Endothelial cell of umbilical vein (primary cell): ENCODE measurements around the gene ISOC1.

Experiments
- EZH2 ChIP-seq: IDR thresholded peaks from 2 replicates; pipeline ENCODE4 v1.6.1; 2012; ENCODE audit warnings: borderline replicate concordance, low read depth, mild to moderate bottlenecking, moderate library complexity, low read length, inconsistent platforms; ENCODE audit not compliant: severe bottlenecking
- FOS ChIP-seq: IDR thresholded peaks from 2 replicates; pipeline ENCODE4 v1.6.1; 2011; ENCODE audit warnings: mild to moderate bottlenecking, low read length, moderate library complexity, borderline replicate concordance; ENCODE audit not compliant: insufficient read depth
- GATA2 ChIP-seq: IDR thresholded peaks from 2 replicates; pipeline ENCODE4 v1.7.0; 2011; ENCODE audit warnings: low read depth, mild to moderate bottlenecking, moderate library complexity, mixed read lengths, low read length; ENCODE audit not compliant: insufficient read length, insufficient read depth
- MYC ChIP-seq: IDR thresholded peaks from one replicate; pipeline ENCODE4 v1.6.1; 2011; ENCODE audit warnings: mild to moderate bottlenecking, low read depth, low read length
- POLR2A ChIP-seq: IDR thresholded peaks from 2 replicates; pipeline ENCODE4 v1.6.1; 2012; ENCODE audit warnings: low read depth, mild to moderate bottlenecking, control low read depth, low read length
- POLR2AphosphoS5 ChIP-seq: IDR thresholded peaks from 2 replicates; pipeline ENCODE4 v1.6.1; 2012; ENCODE audit warnings: low read depth, mild to moderate bottlenecking, control low read depth, low read length, moderate library complexity; ENCODE audit not compliant: insufficient read depth
- TF ChIP-seq, protein P1 (sequence below), 2 donors: IDR thresholded peaks; 1 replicate in 1 of 2; 2 replicates in 1 of 2; pipeline ENCODE4 v1.5.1; 2011; ENCODE audit warnings: low read length in 2 of 2, mild to moderate bottlenecking in 2 of 2, moderate library complexity in 2 of 2, control low read depth in 1 of 2, inconsistent platforms in 1 of 2, low read depth in 1 of 2; ENCODE audit not compliant: insufficient read depth in 1 of 2; ENCODE audit errors: extremely low read depth in 1 of 2
- TF ChIP-seq, protein P2 (sequence below): IDR thresholded peaks from 2 replicates; pipeline ENCODE4 v1.6.1; 2011; ENCODE audit not compliant: insufficient read depth, insufficient read length

DNA sequence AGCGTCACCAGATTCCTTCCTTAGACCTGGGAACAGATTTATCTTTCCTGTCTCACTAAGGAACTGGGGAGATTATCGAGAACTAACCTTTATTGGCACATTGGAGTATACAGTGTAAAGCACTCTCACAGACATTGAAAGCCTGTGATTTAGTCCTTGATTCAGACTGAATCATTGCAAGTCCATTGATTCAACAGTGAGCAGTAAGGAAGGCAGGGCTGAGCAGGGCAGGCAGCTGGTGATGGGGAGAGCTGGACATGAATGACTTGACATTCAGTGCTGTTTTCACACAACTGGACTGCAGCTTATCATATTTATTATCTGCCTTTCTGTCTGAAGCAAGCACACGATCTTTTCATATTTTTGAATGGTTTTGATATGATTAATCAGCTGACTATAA lies 16.2 kb downstream of the ISOC1 start:
- TF ChIP-seq, protein P1, sequence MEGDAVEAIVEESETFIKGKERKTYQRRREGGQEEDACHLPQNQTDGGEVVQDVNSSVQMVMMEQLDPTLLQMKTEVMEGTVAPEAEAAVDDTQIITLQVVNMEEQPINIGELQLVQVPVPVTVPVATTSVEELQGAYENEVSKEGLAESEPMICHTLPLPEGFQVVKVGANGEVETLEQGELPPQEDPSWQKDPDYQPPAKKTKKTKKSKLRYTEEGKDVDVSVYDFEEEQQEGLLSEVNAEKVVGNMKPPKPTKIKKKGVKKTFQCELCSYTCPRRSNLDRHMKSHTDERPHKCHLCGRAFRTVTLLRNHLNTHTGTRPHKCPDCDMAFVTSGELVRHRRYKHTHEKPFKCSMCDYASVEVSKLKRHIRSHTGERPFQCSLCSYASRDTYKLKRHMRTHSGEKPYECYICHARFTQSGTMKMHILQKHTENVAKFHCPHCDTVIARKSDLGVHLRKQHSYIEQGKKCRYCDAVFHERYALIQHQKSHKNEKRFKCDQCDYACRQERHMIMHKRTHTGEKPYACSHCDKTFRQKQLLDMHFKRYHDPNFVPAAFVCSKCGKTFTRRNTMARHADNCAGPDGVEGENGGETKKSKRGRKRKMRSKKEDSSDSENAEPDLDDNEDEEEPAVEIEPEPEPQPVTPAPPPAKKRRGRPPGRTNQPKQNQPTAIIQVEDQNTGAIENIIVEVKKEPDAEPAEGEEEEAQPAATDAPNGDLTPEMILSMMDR (IDR thresholded peaks at IDR 0.05; ENCODE audit: extremely low read depth in 1 of 2, insufficient read depth in 1 of 2, low read depth in 1 of 2, low read length in 2 of 2): no peak
- TF ChIP-seq POLR2A: no peak
- TF ChIP-seq, protein P2, sequence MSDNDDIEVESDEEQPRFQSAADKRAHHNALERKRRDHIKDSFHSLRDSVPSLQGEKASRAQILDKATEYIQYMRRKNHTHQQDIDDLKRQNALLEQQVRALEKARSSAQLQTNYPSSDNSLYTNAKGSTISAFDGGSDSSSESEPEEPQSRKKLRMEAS: no peak
- no peak for TF ChIP-seq EZH2
- TF ChIP-seq POLR2AphosphoS5: no peak
- TF ChIP-seq GATA2: peak; percentile 22
- no peak for TF ChIP-seq FOS
- TF ChIP-seq MYC: no peak
